ENCODE results near the gene IRGQ. TPM values are rescaled to one million over a fixed set of nuclear protein-coding genes. Genes with fewer than 3 reads are reported as not detected.

The IRGQ gene
- polyA plus RNA-seq, 1 donor from 2014 or later: 156 TPM

- Histone ChIP-seq H3K27ac (ENCODE audit: low read length) (peak overlapping the region; percentile 63), H3K4me3 (ENCODE audit: low read length) (peak overlapping the region; percentile 67), H3K79me2 (replicated peaks; ENCODE audit: insufficient read depth, low read length) (peaks cover 76% of the 10 kb centered on the region), H3K27me3 (ENCODE audit: insufficient read depth, low read depth, low read length) (no peaks in the 10 kb centered on the region), H3K9ac (ENCODE audit: low read length) (peak overlapping the region; percentile 65), H3K36me3 (ENCODE audit: insufficient read depth, low read length) (no peaks in the 10 kb centered on the region), H3K9me2 (ENCODE audit: insufficient read depth, low read length) (no peaks in the 10 kb centered on the region), H2AFZ (ENCODE audit: low read depth, low read length) (no peak overlapping the region), H3F3A (ENCODE audit: insufficient read depth, low read length, poor library complexity, severe bottlenecking) (no peaks in the 10 kb centered on the region), H3K4me2 (ENCODE audit: low read length) (peak overlapping the region; percentile 70), H3K9me3 (ENCODE audit: low read length) (no peaks in the 10 kb centered on the region), H4K20me1 (ENCODE audit: insufficient read depth) (no peaks in the 10 kb centered on the region)
- TF ChIP-seq POLR2AphosphoS5 (IDR thresholded peaks at IDR 0.05) (peak; percentile 53), EZH2 (IDR thresholded peaks at IDR 0.05; ENCODE audit: borderline replicate concordance, insufficient read depth, low read length, poor library complexity, severe bottlenecking) (no peak), REST (IDR thresholded peaks at IDR 0.05; ENCODE audit: borderline replicate concordance) (peak; percentile 31), SMC3 (conservative IDR thresholded peaks at IDR 0.05; ENCODE audit: poor library complexity) (no peak)
Observed at GRCh38 chr19:43634872-43635560, 39.1 kb upstream of the IRGQ start.

GRCh38 chr19:43634506-43634871, 38.6 kb upstream of the IRGQ start:
- peak overlapping the region; percentile 70 for H3K4me2 ChIP-seq (ENCODE audit: low read length)

More at GRCh38 chr19:43634506-43634871, 38.6 kb upstream of the IRGQ start:
- Histone ChIP-seq H3K36me3 (ENCODE audit: insufficient read depth, low read length) (no peaks in the 10 kb centered on the region), H3K9ac (ENCODE audit: low read length) (peak overlapping the region; percentile 65), H3K9me2 (ENCODE audit: insufficient read depth, low read length) (no peaks in the 10 kb centered on the region), H3K27ac (ENCODE audit: low read length) (peak overlapping the region; percentile 63), H3K9me3 (ENCODE audit: low read length) (no peaks in the 10 kb centered on the region), H3K79me2 (replicated peaks; ENCODE audit: insufficient read depth, low read length) (peaks cover 75% of the 10 kb centered on the region), H3K27me3 (ENCODE audit: insufficient read depth, low read depth, low read length) (no peaks in the 10 kb centered on the region), H3K4me3 (ENCODE audit: low read length) (peak overlapping the region; percentile 67), H2AFZ (ENCODE audit: low read depth, low read length) (no peak overlapping the region), H3F3A (ENCODE audit: insufficient read depth, low read length, poor library complexity, severe bottlenecking) (no peaks in the 10 kb centered on the region), H4K20me1 (ENCODE audit: insufficient read depth) (no peaks in the 10 kb centered on the region)
- TF ChIP-seq CTCF (IDR thresholded peaks at IDR 0.05; ENCODE audit: poor library complexity, severe bottlenecking) (no peak), MXI1 (conservative IDR thresholded peaks at IDR 0.05; ENCODE audit: poor library complexity, severe bottlenecking) (no peak), REST (IDR thresholded peaks at IDR 0.05; ENCODE audit: borderline replicate concordance) (no peak), POLR2AphosphoS5 (IDR thresholded peaks at IDR 0.05) (no peak), EZH2 (IDR thresholded peaks at IDR 0.05; ENCODE audit: borderline replicate concordance, insufficient read depth, low read length, poor library complexity, severe bottlenecking) (no peak), EP300 (conservative IDR thresholded peaks at IDR 0.05; ENCODE audit: poor library complexity, severe bottlenecking) (no peak), TAF1 (IDR thresholded peaks at IDR 0.05; ENCODE audit: low read depth) (no peak), SMC3 (conservative IDR thresholded peaks at IDR 0.05; ENCODE audit: poor library complexity) (no peak), RAD21 (conservative IDR thresholded peaks at IDR 0.05) (no peak)
